Stomach (tissue), 4 donors: ENCODE measurements around the gene ZMYND8.

ENCODE experiments used
- CTCF ChIP-seq, 7 experiments: fragments of 450-650 bp in 4 of 7; fragments of 200-600 bp in 3 of 7; sonication (generic) in 3 of 7; IDR thresholded peaks; one replicate each; pipeline ENCODE4 v1.5.1; 2016 to 2019; ENCODE audit warnings: antibody characterized with exemption in 7 of 7, control low read depth in 2 of 7, mild to moderate bottlenecking in 1 of 7
- EP300 ChIP-seq: sonication (generic); formaldehyde crosslinking; IDR thresholded peaks from one replicate; pipeline ENCODE4 v1.6.1; 2017; ENCODE audit warnings: antibody characterized with exemption

- TF ChIP-seq CTCF (IDR thresholded peaks at IDR 0.05) = no peak
- TF ChIP-seq EP300 = no peak
Observed at GRCh38 chr20:47266847-47267515, 89.5 kb downstream of the ZMYND8 start.
